ENCODE measurements around the gene SOS1.

DNA sequence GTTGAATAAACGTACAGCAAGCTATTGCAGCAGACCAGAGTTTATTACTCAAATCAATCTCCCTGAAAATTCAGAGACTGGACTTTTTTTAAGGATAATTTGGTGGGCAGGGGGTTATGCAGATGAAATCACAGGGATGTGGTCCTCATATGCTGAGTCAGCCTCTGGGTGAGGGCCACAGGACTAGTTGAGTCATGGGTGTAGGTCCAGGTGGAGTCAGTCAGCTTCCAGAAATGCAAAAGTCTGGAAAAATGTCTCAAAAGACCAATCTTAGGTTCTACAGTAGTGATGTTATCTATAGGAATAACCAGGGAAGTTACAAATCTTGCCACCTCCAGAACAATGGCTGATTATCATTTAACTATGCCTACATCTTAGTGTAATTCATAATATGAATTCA is 180.1 kb downstream of the SOS1 start:
- TF ChIP-seq CTCF (IDR thresholded peaks at IDR 0.05) = no peak
- no peak for TF ChIP-seq POLR2A (IDR thresholded peaks at IDR 0.05)

Measured in Peyer's patch (tissue), 4 donors.